Activated CD4-positive, alpha-beta T cell treated with anti-CD3 and anti-CD28 coated beads, Interleukin-2, amount 50 U/mL, for 4 hours (primary cell): ENCODE data around the gene ABCA6.
"Not testable (repeated sequence)": the region's sequence is repeated elsewhere in the genome, so short reads cannot be mapped to it uniquely, and the experiment has no call there.

ENCODE experiments used
- DNase-seq, 2 experiments: peaks; one replicate each; pipeline ENCODE4 v3.0.0-alpha.2; 2020

ABCA6 gene, protein sequence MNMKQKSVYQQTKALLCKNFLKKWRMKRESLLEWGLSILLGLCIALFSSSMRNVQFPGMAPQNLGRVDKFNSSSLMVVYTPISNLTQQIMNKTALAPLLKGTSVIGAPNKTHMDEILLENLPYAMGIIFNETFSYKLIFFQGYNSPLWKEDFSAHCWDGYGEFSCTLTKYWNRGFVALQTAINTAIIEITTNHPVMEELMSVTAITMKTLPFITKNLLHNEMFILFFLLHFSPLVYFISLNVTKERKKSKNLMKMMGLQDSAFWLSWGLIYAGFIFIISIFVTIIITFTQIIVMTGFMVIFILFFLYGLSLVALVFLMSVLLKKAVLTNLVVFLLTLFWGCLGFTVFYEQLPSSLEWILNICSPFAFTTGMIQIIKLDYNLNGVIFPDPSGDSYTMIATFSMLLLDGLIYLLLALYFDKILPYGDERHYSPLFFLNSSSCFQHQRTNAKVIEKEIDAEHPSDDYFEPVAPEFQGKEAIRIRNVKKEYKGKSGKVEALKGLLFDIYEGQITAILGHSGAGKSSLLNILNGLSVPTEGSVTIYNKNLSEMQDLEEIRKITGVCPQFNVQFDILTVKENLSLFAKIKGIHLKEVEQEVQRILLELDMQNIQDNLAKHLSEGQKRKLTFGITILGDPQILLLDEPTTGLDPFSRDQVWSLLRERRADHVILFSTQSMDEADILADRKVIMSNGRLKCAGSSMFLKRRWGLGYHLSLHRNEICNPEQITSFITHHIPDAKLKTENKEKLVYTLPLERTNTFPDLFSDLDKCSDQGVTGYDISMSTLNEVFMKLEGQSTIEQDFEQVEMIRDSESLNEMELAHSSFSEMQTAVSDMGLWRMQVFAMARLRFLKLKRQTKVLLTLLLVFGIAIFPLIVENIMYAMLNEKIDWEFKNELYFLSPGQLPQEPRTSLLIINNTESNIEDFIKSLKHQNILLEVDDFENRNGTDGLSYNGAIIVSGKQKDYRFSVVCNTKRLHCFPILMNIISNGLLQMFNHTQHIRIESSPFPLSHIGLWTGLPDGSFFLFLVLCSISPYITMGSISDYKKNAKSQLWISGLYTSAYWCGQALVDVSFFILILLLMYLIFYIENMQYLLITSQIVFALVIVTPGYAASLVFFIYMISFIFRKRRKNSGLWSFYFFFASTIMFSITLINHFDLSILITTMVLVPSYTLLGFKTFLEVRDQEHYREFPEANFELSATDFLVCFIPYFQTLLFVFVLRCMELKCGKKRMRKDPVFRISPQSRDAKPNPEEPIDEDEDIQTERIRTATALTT (N-terminal part only)

DNA sequence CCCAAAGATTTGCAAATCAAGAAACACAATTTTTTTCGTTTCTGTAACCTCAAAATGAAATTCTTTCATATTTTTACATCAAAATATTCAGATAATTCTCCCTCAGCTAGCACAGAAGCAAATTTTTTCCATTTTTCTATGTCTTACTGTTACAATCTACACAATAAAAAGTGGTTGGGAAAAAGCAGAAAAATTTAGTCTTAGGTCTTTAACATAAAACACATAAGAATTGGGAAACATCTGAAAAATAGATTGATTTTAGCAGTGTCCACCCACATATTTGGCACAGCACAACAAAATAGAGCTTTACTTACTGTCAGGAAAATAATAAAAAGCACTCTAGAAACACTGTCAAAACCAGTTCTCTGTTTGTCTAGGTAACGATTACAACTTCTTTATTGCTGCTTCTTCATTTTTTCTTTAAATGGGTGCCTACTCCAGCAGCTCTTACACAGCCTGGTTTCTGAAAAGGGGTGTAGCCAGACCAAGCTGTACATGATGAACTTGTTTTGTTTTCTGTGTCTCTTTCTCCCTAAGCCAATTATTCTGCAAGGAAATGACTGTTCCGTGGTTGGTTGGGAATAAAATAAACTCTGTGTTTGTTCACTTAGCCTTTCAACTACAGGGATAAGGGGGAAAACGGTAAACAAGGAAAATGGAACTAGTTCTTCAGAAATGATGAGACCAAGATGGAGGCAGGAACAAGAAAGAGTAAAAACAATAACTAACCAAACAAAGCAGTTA lies at the start of gene ABCA6:
TSS of gene ABCA6 (minus strand) at position 465 of the 744 bp plus-strand sequence. CDS start 1,192 bp downstream, outside the sequence.
- no peak for DNase-seq

DNA sequence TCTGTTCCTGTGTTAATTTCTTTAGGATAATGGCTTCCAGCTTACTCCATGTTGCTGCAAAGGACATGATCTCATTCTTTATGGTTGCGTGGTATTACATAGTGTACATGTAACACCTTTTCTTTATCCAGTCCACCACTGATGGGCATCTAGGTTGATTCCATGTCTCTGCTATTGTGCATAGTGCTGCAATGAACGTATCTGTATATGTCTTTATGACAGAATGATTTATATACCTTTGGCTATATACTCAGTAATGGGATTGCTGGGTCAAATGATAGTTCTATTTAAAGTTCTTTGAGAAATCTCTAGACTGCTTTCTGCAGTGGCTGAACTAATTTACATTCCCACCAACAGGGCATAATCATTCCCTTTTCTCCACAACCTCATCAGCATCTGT lies 47.1 kb upstream of the ABCA6 start:
- no peak for DNase-seq

DNA sequence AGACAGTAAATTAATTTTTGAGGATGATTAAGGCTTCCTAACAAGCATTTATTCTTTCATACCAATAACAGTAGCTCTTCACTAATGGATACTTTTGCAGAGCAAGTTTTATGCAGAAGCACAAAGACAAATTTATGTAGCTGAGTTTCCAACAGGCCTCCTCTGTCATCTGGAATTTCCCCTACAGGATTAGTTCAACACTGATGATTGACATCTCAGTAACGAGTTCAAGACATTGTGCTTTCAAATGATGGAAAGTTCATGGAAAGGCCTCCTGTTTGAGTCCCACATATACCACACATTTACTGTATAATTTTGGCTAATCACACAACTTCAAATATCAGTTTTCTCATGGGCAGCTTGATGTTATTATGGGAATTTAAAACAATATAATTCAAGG lies 46.4 kb upstream of the ABCA6 start:
- no peak for DNase-seq

DNA sequence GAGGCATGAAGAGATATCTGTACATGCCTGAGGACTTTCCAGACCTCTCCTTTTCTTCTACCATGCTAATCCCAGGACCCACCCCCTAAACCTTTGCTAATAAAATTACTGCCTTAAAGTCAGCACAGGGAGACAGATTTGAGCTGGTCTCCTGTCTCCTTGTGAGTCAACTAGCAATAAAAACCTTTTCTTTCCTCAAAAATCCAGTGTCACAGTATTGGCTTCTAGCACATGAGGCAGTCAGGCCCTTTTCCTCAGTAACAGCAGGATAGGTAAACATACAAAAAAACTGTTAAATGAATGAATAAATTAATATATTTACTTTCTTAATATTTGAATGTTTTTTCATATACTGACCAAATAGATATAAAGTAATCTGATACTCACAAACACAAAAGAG lies 45.6 kb upstream of the ABCA6 start:
- no peak for DNase-seq

DNA sequence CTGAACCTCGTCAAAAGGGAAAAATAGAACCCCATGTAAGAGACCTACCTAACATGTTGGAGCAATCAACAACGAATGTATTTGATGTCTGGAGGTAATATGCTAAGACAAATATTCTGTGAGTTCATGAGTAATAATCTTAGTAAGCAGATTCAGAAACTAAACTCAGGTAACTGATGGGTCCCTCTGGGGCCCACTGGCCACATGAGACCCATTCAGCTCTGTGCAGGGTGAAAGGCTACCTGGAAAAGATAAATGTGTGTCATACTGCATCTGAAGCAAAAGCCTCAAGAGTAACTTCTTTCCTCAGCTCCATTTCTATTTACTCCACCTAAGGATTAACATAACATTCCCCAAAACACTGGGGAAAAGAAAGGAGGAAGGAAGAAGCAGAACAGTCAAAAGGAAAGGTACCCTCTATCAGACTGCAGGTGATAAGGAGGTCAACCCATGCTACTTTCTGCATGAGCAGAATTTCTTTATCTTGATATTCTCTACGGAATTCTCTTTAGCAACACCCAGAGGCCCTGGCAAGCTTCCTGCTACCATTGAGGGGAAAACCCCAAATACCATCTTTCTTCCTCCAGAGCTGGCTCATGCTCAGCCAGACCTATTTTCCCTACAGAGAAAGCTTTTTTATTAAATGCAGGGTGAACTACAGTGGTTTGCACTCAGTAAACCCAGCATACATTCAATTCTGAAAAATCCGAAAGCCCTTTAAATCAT lies 37.7 kb upstream of the ABCA6 start:
- DNase-seq, result no peak

DNA sequence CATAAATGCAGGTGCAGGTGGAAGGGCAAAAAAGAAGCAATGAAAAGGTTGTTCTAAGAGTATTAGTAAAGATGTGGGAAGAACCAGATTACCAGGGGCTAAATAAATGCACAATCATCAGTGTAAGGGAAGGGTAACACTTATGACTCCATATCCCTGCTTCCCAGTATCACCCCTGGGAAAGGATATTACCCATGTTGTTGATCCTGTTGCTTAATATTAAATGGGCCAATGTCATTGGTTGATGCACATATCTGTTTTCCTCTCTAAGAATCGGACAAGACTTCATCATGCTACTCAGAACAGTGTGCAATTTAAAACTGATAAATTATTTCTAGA lies 34.7 kb upstream of the ABCA6 start:
- no peak for DNase-seq

DNA sequence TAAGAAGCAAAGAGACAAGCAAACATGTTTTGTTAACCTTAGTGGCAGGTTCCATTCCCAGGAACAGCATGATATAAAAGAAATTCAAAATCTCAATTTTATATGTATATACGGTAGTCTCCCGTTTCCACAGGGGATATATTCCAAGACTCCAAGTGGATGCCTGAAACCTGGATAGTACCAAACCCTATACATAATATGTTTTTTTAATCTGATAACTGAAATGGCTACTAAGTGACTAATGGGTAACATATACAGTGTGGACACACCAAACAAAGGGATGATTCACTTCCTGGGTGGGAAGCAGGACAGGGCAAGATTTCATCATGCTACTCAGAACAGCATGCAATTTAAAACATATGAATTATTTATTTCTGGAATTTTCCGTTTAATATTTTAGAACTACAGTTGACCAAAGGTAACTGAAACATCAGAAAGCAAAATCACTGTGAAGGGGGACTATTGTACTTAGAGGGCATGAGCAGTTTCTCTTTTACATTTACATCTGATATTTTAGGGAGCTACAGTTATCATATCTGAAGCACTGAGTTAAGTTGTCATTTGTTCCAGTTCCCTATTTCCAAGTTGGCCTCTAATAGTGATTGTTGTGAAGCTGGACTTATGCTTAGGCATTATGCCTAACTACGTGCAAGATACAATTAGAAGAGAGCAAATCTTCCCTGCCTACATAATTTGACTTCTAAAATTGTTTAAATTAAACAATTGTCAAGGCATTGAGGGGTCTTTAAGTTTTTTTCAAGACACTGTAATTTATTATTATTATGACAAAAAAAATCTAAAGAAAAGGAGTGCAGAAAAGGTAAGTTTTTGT lies 34.1 kb upstream of the ABCA6 start:
- no peak for DNase-seq

DNA sequence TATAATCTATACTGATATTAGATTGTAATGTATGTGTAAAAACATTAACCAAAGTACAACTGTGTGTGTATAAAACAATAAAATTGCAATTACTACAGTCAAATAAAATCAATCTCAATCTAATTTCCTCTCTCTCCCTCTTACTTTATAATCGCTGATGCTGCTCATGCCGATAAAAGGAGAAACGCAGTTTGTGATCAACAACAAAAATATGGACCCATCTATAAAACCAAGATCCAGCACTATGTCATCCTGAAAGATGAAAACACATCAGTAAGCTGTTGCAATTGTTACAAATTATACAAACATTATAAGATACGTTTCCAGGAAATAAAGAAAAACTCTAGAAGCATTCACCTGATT lies 33.5 kb upstream of the ABCA6 start:
- DNase-seq, result no peak

DNA sequence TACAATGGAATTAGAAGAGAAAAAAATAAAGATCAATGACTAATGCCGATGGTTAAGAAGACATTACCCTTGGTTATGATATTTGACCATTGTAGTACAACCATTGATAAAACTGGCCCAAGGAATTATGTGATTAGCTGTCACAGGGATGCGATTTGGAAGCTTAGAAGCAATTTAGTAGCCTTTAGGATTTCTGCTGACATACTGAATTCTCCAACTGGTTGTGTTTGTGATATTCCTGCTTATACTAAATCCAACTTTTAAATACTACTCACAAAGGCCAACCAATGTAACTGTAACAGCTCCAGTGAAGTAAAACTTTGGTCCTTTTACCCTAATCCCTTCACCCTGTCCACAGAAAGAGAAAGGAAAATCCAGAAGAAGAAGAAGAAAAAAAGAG lies 31.4 kb upstream of the ABCA6 start:
- DNase-seq, result no peak

DNA sequence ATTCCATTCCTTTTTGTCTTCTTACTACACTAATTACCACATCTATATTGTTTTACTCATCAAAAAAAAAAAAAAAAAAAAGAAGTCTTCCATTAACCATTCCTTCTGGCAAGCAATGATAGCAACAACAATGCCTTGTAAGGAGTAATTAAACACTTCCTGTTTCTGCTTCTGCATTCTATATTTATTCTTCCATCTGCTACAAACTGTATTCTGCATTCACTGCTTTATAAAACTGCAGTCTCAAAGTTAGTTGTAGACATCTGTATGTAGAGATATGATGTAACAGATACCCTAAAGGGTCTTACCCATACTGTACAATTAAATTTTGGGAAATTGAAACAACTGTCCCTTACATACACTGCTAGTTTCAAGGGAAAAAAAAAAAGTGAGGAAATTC lies 28.7 kb upstream of the ABCA6 start:
- no peak for DNase-seq

DNA sequence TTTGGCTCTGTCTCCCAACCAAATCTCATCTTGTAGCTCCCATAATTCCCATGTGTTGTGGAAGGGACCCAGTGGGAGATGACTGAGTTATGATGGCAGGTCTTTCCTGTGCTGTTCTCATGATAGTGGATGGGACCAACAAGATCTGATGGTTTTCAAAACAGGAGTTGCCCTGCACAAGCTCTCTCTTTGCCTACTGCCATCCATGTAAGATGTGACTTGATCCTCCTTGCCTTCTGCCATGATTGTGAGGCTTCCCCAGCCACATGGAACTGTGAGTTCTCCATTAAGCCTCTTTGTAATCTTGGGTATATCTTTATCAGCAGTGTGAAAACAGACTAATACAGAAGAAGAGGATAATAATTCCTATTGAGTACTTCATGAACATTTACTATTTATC lies 26.9 kb upstream of the ABCA6 start:
- not testable (repeated sequence) for DNase-seq

DNA sequence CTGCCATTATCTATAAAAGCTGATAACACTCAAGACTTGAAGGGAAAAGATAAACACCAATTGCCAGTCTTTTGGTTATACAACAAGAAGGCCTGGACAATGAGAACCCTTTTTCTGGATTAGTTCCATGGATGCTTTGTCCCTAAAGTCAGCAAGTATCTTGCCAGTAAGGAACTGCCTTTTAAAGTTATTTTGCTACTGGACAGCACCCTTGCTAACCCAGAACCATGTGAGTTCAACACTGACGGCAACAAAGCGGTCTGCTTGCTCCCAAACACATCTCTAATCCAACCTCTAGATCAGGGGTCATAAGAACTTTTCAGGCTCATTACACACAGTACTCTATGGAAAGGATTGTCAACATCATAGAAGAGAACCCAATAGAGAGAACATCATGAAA lies 25.3 kb upstream of the ABCA6 start:
- no peak for DNase-seq

DNA sequence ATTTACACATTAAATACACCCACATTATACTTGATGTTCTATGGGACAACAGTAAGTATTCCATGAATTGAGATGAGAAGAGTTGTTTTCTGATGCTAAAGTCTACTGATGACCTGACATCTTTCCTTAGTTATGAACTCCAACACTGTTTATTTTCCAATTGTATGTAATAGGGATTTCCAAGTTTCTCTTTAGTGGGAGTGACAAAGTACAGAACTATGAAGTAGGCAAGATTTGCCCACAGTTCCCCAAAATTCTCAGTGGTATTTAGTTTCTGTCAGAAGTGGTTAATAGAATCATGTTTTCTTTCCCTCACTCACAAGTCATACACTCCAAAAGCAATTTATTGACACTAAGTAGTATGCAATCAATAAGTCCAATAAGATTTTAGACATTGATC lies 22.5 kb upstream of the ABCA6 start:
- DNase-seq, result no peak

DNA sequence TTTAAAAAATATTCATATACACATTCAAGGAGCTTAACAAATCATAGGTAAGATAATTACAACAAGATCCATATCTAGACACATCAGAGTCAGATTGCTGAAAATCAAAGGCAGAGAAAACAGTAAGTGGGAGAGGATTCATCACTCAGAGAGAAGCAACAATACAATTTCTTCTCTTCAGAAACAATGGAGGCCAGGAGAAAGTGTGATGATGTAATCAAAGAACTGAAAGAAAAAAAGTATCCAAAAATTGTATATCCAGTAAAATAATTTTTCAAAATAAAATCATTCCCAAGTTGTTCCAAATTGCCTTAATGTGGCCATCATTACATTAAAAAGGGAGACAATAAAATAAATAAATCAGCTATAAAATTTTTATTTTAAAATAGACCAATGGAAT lies 17.7 kb upstream of the ABCA6 start:
- DNase-seq, result no peak

DNA sequence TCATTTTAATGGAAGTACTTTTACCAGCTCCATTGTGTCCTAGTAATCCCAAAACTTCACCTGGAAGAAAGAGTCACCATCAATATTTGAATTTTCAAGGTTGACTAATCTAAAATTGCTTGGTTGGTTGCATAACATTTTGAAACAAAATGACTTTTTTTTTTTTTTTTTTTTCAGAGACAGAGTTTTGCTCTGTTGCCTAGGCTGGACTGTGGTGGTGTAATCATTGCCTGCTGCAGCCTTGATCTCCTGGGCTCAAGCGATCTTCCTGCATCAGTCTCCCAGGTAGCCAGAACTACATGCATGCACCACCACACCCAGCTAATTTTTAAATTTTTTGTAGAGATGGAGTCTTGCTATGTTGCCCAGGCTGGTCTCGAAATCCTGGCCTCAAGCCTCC lies 12.6 kb upstream of the ABCA6 start:
- DNase-seq, result no peak

DNA sequence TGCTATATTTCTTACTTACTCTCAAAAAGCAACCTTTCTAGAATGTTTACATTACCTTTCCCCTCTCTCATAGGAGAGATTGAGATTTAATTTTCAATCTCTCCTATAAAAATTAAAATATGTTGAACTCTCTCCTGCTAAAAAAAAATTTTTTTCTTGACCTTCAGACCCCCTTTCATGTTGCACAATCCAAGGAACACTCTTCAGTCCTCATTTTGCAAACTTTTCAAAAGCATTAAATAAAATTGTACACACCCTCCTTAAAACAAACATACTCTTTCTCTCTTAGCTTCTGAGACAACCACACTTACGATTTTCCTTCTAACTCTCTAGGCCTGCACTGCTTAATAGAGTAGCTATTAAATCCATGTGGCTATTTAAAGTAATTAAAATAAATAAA lies 8.6 kb upstream of the ABCA6 start:
- DNase-seq, result no peak

DNA sequence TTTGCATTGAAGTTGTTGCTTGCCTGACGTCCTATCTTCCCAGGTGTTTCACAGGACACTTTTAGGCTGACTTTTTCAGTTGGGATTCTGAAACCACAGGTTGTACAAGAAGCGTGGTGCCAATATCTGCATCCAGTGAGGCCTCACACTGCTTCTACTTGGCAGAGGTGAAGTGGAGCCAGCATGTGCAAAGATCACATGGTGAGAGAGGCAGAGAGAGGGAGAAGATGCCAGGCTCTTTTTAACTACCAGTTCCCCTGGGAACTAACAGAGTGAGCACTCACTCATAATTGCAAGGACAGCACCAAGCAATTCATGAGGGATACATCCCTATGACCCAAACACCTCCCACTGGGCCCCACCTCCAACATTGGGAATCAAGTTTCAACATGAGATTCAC lies 5.8 kb upstream of the ABCA6 start:
- no peak for DNase-seq

DNA sequence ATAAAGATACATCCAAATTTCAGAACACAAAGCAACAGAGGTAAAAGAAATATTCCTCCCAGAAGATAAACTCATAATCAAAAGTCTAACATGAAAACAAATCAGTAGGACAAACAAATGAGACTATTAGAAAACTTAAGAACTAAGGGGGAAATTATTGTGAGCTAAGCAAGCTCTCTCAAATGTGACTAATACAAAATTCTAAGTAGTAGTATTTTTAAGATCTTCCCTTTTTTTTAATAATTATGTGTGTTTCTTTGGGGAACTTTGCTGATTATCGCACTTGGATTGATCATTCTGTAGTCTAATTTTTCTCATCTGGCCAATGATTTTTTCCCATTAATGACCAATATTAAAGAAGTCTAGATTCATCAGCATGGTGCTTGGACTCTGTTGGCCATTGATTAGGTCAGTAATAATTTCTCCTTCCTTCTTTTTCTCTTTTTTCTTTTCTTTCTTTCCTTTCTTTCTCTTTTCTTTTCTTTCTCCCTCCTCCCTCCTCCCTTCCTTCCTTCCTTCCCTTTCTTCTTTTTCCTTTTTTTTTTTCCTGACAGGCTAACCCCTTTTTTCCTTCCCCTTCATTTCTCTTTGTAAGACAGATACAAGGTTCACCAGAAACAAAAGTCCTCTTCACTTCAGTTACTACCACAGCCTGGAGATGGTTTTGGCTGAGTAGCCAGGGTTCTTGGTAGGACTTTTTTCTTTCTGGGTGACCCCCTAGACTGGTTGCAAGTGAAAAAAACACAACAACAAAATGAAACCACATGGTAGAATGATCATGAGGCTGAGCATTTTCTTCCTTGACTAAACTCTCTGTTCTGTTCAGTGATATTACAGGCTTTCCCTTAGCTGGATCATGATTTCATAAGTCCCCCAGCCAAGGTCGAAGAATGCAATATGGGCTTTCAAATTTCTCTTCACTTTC lies 2.9 kb upstream of the ABCA6 start:
- no peak for DNase-seq

DNA sequence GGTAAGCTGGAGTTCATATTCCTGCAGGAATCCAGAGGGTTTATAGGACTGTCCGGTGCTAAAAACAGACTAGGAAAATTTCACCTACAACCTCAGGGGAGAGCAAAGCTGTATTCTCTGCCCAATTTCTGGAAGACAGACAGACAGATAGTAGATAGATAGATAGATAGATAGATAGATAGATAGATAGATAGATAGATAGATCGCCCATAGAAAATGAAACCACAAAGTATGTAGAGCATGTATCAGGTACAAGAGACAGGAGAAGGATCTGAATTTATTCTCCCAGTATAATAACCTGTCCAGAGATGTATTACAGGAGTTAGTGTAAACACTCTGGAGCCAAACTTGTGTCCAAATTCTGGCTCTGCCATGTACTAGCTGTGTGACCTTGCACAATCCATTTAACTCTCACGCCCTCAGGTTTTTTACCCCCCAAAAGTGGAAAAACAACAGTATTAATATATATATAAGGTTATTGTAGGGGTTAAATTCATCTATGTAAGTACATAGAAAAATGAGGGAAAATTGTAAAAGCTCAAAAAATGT lies 2.1 kb upstream of the ABCA6 start:
- no peak for DNase-seq

DNA sequence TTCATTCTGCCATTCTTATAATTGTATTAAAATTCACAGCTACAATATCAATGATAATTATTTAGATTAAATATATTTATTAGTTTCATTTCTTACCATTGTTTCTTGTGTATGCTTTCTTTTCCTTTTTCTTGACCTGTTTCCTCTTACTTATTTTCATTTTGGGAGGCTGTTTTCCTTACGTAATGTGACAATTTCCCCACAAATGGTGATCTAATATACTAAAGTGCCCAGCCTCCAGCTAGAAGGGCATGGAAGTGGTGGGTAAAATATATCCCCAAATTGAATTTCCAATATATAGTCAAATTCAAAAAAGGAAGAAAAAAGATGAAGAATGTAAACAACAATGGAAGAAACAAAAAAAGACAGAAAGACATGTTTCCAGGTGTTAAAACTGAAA lies 1.5 kb upstream of the ABCA6 start:
- no peak for DNase-seq
